H1 (cell line): Measurements from ENCODE around the gene ADGRE2. TPM values are rescaled to one million over a fixed set of nuclear protein-coding genes. Genes with fewer than 3 reads are reported as not detected.
"Not testable (repeated sequence)": the region's sequence is repeated elsewhere in the genome, so short reads cannot be mapped to it uniquely, and the experiment has no call there.

ENCODE experiments used
- CTCF ChIA-PET: fragments of 300-600 bp; sonication (Branson Sonifier 250); formaldehyde crosslinking; loops from one replicate; lab custom pipeline; 2021; ENCODE audit not compliant: partially characterized antibody; lab: Charles Lee
- POLR2A ChIA-PET: fragments of 300-600 bp; sonication (Branson Sonifier 250); formaldehyde crosslinking; loops from one replicate; lab custom pipeline; 2021; ENCODE audit warnings: inconsistent platforms; ENCODE audit not compliant: partially characterized antibody; lab: Charles Lee
- DNase-seq, 2 experiments: peaks; one replicate each; pipeline versions ENCODE4 v3.0.0 to v3.0.0-alpha.2; 2010 to 2022; ENCODE audit warnings: low spot score in 2 of 2, low read depth in 1 of 2, mixed read lengths in 1 of 2
- FAIRE-seq: peaks from 2 replicates; lab custom pipeline; 2011; peaks lifted over from hg19 to GRCh38; lab: Jason Lieb, UNC
- H2AFZ ChIP-seq: 2 replicates; pipeline ENCODE4 v1.8.1; 2012; ENCODE audit warnings: low read length, inconsistent platforms
- H2AK5ac ChIP-seq: 2 replicates; pipeline ENCODE4 v1.6.1; 2013; ENCODE audit warnings: low read depth, low read length
- H2BK120ac ChIP-seq: replicated peaks from 2 replicates; pipeline ENCODE3; 2013; ENCODE audit warnings: low read depth, low read length, inconsistent platforms
- H2BK12ac ChIP-seq: 2 replicates; pipeline ENCODE4 v1.6.1; 2013; ENCODE audit warnings: low read depth, low read length
- H2BK15ac ChIP-seq: 2 replicates; pipeline ENCODE4 v1.6.1; 2013; ENCODE audit warnings: low read length
- H2BK20ac ChIP-seq: 2 replicates; pipeline ENCODE4 v1.6.1; 2013; ENCODE audit warnings: low read length
- H2BK5ac ChIP-seq: 2 replicates; pipeline ENCODE4 v1.6.1; 2013; ENCODE audit warnings: low read depth, low read length
- H3K14ac ChIP-seq: 2 replicates; pipeline ENCODE4 v1.6.1; 2013; ENCODE audit warnings: inconsistent platforms; ENCODE audit not compliant: insufficient read length
- H3K18ac ChIP-seq: 2 replicates; pipeline ENCODE4 v1.6.1; 2013; ENCODE audit warnings: low read length; ENCODE audit errors: extremely low read depth
- H3K23ac ChIP-seq: 2 replicates; pipeline ENCODE4 v1.6.1; 2013; ENCODE audit warnings: inconsistent platforms; ENCODE audit not compliant: insufficient read length
- H3K23me2 ChIP-seq: 2 replicates; pipeline ENCODE4 v1.6.1; 2013; ENCODE audit warnings: low read depth, low read length
- H3K27ac ChIP-seq: 2 replicates; pipeline ENCODE4 v1.6.1; 2011; ENCODE audit warnings: low read depth, low read length, inconsistent platforms
- H3K27me3 ChIP-seq, 4 experiments: replicated peaks in 1 of 4; 1 replicate in 1 of 4; 2 replicates in 3 of 4; pipeline versions ENCODE4 v1.6.1 to v1.8.1; 2011 to 2013; ENCODE audit warnings: low read length in 3 of 4, mild to moderate bottlenecking in 3 of 4, inconsistent platforms in 2 of 4, mixed read lengths in 2 of 4, moderate library complexity in 1 of 4; ENCODE audit not compliant: control insufficient read depth in 3 of 4, insufficient read depth in 3 of 4; ENCODE audit errors: extremely low read depth in 1 of 4
- H3K36me3 ChIP-seq, 4 experiments: 2 replicates each; pipeline versions ENCODE4 v1.6.1 to v1.8.1; 2011 to 2013; ENCODE audit warnings: mild to moderate bottlenecking in 4 of 4, low read length in 3 of 4, moderate library complexity in 2 of 4, control low read depth in 1 of 4, inconsistent platforms in 1 of 4; ENCODE audit not compliant: insufficient read depth in 4 of 4, control insufficient read depth in 2 of 4
- H3K4ac ChIP-seq: replicated peaks from 2 replicates; pipeline ENCODE3; 2013; ENCODE audit warnings: low read length, low read depth, mixed read lengths, inconsistent platforms; ENCODE audit not compliant: insufficient read length
- H3K4me1 ChIP-seq, 4 experiments: replicated peaks in 1 of 4; 1 replicate in 1 of 4; 2 replicates in 3 of 4; pipeline versions ENCODE4 v1.6.1 to v1.8.1; 2011 to 2013; ENCODE audit warnings: low read length in 3 of 4, inconsistent platforms in 2 of 4, mixed read lengths in 1 of 4; ENCODE audit not compliant: insufficient read depth in 4 of 4, control insufficient read depth in 3 of 4
- H3K4me2 ChIP-seq, 2 experiments: 2 replicates each; pipeline versions ENCODE4 v1.6.1 to v1.8.1; 2011 to 2013; ENCODE audit warnings: low read depth in 2 of 2, low read length in 2 of 2, control low read depth in 1 of 2, inconsistent platforms in 1 of 2, mild to moderate bottlenecking in 1 of 2; ENCODE audit not compliant: insufficient read depth in 1 of 2
- H3K4me3 ChIP-seq, 4 experiments: fragments of 200-600, 300-600 bp in 1 of 4; sonication (generic), shearing (Covaris generic), sonication (Bioruptor Twin) in 1 of 4; 2 replicates each; pipeline versions ENCODE4 v1.5.1 to v1.8.1; 2011 to 2016; ENCODE audit warnings: low read length in 4 of 4, low read depth in 3 of 4, control low read depth in 2 of 4, inconsistent platforms in 2 of 4, mild to moderate bottlenecking in 2 of 4, mixed read lengths in 1 of 4, moderate library complexity in 1 of 4; ENCODE audit not compliant: insufficient read depth in 2 of 4; ENCODE audit errors: extremely low read depth in 1 of 4
- H3K56ac ChIP-seq: replicated peaks from 2 replicates; pipeline ENCODE3; 2013; ENCODE audit warnings: low read depth, mild to moderate bottlenecking, mixed read lengths, low read length, inconsistent platforms; ENCODE audit not compliant: insufficient read length
- H3K79me1 ChIP-seq: 2 replicates; pipeline ENCODE4 v1.6.1; 2013; ENCODE audit warnings: low read depth, low read length, control low read depth
- H3K79me2 ChIP-seq, 2 experiments: 2 replicates each; pipeline versions ENCODE4 v1.6.1 to v1.8.1; 2012 to 2013; ENCODE audit warnings: low read length in 2 of 2, mild to moderate bottlenecking in 2 of 2, inconsistent platforms in 1 of 2; ENCODE audit not compliant: insufficient read depth in 2 of 2, control insufficient read depth in 1 of 2
- H3K9ac ChIP-seq, 4 experiments: replicated peaks in 1 of 4; 1 replicate in 1 of 4; 2 replicates in 3 of 4; pipeline versions ENCODE4 v1.6.1 to v1.8.1; 2011 to 2013; ENCODE audit warnings: low read depth in 3 of 4, low read length in 3 of 4, control low read depth in 2 of 4, mild to moderate bottlenecking in 2 of 4, moderate library complexity in 2 of 4, inconsistent platforms in 1 of 4; ENCODE audit errors: extremely low read depth in 1 of 4
- H3K9me3 ChIP-seq, 2 experiments: 2 replicates each; pipeline versions ENCODE4 v1.6.1 to v1.8.1; 2012 to 2013; ENCODE audit warnings: mild to moderate bottlenecking in 2 of 2, moderate library complexity in 2 of 2, control low read depth in 1 of 2, inconsistent platforms in 1 of 2, low read depth in 1 of 2, low read length in 1 of 2, mixed read lengths in 1 of 2; ENCODE audit not compliant: insufficient read depth in 2 of 2
- H4K20me1 ChIP-seq, 2 experiments: replicated peaks in 1 of 2; 2 replicates each; pipeline versions ENCODE3 to v1.8.1; 2011 to 2013; ENCODE audit warnings: inconsistent platforms in 2 of 2, low read length in 2 of 2, mild to moderate bottlenecking in 1 of 2; ENCODE audit not compliant: insufficient read depth in 2 of 2, control insufficient read depth in 1 of 2
- H4K5ac ChIP-seq: 2 replicates; pipeline ENCODE4 v1.6.1; 2013; ENCODE audit warnings: low read length, low read depth, mixed read lengths, inconsistent platforms; ENCODE audit not compliant: insufficient read length
- H4K8ac ChIP-seq: 2 replicates; pipeline ENCODE4 v1.8.0; 2013; ENCODE audit warnings: mild to moderate bottlenecking, moderate library complexity, low read length, inconsistent platforms; ENCODE audit not compliant: insufficient read depth; ENCODE audit errors: extremely low read depth
- H4K91ac ChIP-seq: replicated peaks from 2 replicates; pipeline ENCODE3; 2013; ENCODE audit warnings: low read length, mixed read lengths, inconsistent platforms; ENCODE audit not compliant: insufficient read length
- SUZ12 ChIP-seq: fragments of 200-600 bp; sonication (generic); IDR thresholded peaks from 2 replicates; pipeline ENCODE4 v1.6.1; 2012; ENCODE audit warnings: mild to moderate bottlenecking, inconsistent platforms, low read length, moderate library complexity, mixed read lengths
- WGBS, 2 experiments: shearing (Covaris generic) in 1 of 2; methylation state at CpG; one replicate each; pipeline versions ENCODE4 v1.1.6 to v1.1.7; 2013 to 2015; ENCODE audit warnings: low lambda C conversion rate in 2 of 2, mixed read lengths in 2 of 2, inconsistent platforms in 1 of 2, low coverage in 1 of 2, missing lambda C conversion rate in 1 of 2; ENCODE audit not compliant: insufficient replicate concordance in 2 of 2, insufficient coverage in 1 of 2, insufficient read length in 1 of 2; ENCODE audit errors: extremely low coverage in 1 of 2, missing lambda C conversion rate in 1 of 2; 5-methylcytosine and 5-hydroxymethylcytosine counted together
- polyA plus RNA-seq, 7 experiments: library from polyadenylated mRNA; depleted of rRNA in 3 of 7; stranded (reverse) in 5 of 7; unstranded in 2 of 7; fragments of >200 nt in 5 of 7; fragments of 200-250 nt in 2 of 7; gene quantifications; 1 replicate in 5 of 7; 2 replicates in 1 of 7; 4 replicates in 1 of 7; pipeline versions ENCODE4 v1.2.1 to v1.2.3, GENCODE V29; 2011 to 2013; ENCODE audit warnings: missing spikeins in 2 of 7, mixed read lengths in 2 of 7
- total RNA-seq: library from RNA; stranded (reverse); fragmentation: NEBNext Ultra II Directional; extraction: Animal tissue kit (Norgen Biotek cat#: 25700); gene quantifications from 2 replicates; pipeline ENCODE4 v1.2.1, GENCODE V29; 2021

ADGRE2 gene
- total and polyA plus RNA-seq, 2 of the 8 experiments (the other 6 are each of a cell fraction or from before 2014, with no cell fraction given), result 2.0 to 4.5 TPM

GRCh38 chr19:14775869-14776586 is 2.3 kb downstream of the ADGRE2 start (continued):
- no peak for TF ChIP-seq SUZ12

DNA sequence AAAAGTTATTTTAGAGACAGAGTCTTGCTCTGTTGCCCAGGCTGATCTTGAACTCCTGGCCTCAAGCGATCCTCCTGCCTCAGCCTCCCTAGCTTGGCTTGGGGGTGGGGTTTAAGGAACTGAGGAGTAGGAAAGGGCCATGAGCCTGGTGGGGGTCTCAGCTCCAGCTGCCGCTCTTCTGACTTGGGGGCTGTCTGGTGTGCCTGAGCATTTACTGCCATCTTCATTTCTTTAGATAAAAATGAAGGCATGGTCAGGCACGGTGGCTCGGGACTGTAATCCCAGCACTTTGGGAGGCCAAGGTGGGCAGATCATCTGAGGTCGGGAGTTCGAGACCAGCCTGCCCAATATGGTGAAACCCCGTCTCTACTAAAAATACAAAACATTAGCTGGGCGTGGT is 3.0 kb downstream of the ADGRE2 start:
- not testable (repeated sequence) for H4K91ac ChIP-seq, H4K20me1 ChIP-seq, H3K27ac ChIP-seq, H2AK5ac ChIP-seq, H3K14ac ChIP-seq, H3K18ac ChIP-seq, H3K27me3 ChIP-seq, H3K56ac ChIP-seq, H3K4me1 ChIP-seq, H4K8ac ChIP-seq, H3K23ac ChIP-seq, H4K5ac ChIP-seq, H2BK12ac ChIP-seq, H3K36me3 ChIP-seq, H2AFZ ChIP-seq, FAIRE-seq, H2BK20ac ChIP-seq, H2BK120ac ChIP-seq, H3K4ac ChIP-seq, H2BK5ac ChIP-seq, H3K9ac ChIP-seq, H3K79me1 ChIP-seq, H3K79me2 ChIP-seq, H3K9me3 ChIP-seq, H2BK15ac ChIP-seq
- 90% methylated on average over 7 of the region's 8 CpGs; no CpG with 5 or more reads in 1 of the 2 experiments for WGBS, 2 experiments
- Histone ChIP-seq H3K23me2 (peaks cover 11% of the 10 kb centered on the region; the same call in 1 of the 2 replicates), H3K4me2 (peak overlapping the region; percentile 78 to 82; a peak in 3 of 4 replicates), H3K4me3 (peak overlapping the region in 1 of 4 experiments; percentile 71; a peak in 2 of 8 replicates)
- DNase-seq, result peak in 1 of 2 experiments; percentile 40
- CTCF ChIA-PET, result interaction anchor here (0.6 to 3.0 kb wide), 5 partner anchors 11 to 216 kb away, joined by 3 to 13 read pairs (median 3); no protein-coding TSS in a partner anchor
- POLR2A ChIA-PET, result interaction anchor here (0.6 to 4.1 kb wide), 2 partner anchors 17 to 174 kb away, joined by 3 to 18 read pairs; no protein-coding TSS in a partner anchor
